Right lobe of liver (tissue), 6 donors: ENCODE results near the gene MACROH2A1. TPM values are rescaled to one million over a fixed set of nuclear protein-coding genes. Genes with fewer than 3 reads are reported as not detected.

Source experiments
- ATAC-seq, 4 donors: fragments of 200-7000 bp; cut with Tn5 transposase; one replicate each; pipeline ENCODE4 v1.9.1; 2020; ENCODE audit warnings: mild to moderate bottlenecking in 4 of 4, moderate library complexity in 4 of 4
- DNase-seq, 3 donors: peaks; one replicate each; pipeline ENCODE4 v3.0.0-alpha.2; 2020
- H3K27ac ChIP-seq, 3 donors: fragments of 200-600 bp; one replicate each; pipeline ENCODE4 v1.8.0; 2022
- H3K27me3 ChIP-seq, 2 donors: fragments of 200-600 bp; one replicate each; pipeline ENCODE4 v1.8.0; 2022
- H3K36me3 ChIP-seq, 4 donors: fragments of 200-600 bp; sonication (generic) in 1 of 4; one replicate each; pipeline versions ENCODE4 v1.5.1 to v1.8.0; 2017 to 2022; ENCODE audit warnings: control low read depth in 1 of 4
- H3K4me1 ChIP-seq, 4 donors: fragments of 200-600 bp; sonication (generic) in 1 of 4; one replicate each; pipeline versions ENCODE4 v1.5.1 to v1.8.0; 2017 to 2022; ENCODE audit warnings: control low read depth in 1 of 4
- H3K4me3 ChIP-seq, 3 donors: fragments of 200-600 bp; one replicate each; pipeline ENCODE4 v1.8.0; 2022
- H3K9me3 ChIP-seq, 4 donors: fragments of 200-600 bp; sonication (generic) in 1 of 4; one replicate each; pipeline versions ENCODE4 v1.5.1 to v1.8.0; 2017 to 2022; ENCODE audit warnings: control low read depth in 1 of 4
- POLR2A ChIP-seq: fragments of 450-650 bp; IDR thresholded peaks from one replicate; pipeline ENCODE4 v1.6.1; 2017; ENCODE audit warnings: antibody characterized with exemption, mild to moderate bottlenecking
- WGBS: methylation state at CpG from one replicate; pipeline ENCODE4 v1.1.6; 2018; ENCODE audit warnings: low coverage, low lambda C conversion rate; ENCODE audit not compliant: insufficient coverage; ENCODE audit errors: missing lambda C conversion rate; 5-methylcytosine and 5-hydroxymethylcytosine counted together
- intact Hi-C, 2 donors: fragments of 100-400 bp; cut with DNase I; formaldehyde crosslinking; loops; one replicate each; pipeline versions ENCODE4 v1.11.2 to v1.14.1; 2022
- total RNA-seq, 6 experiments: library from RNA; depleted of rRNA in 2 of 6; stranded (reverse); fragments of >200 nt in 2 of 6; fragmentation: NEBNext Ultra II Directional in 3 of 6; extraction: Animal tissue kit (Norgen Biotek cat#: 25700) in 3 of 6; gene quantifications; one replicate each; pipeline versions ENCODE4 v1.1.0 to v1.2.4, GENCODE V29; 2016 to 2023
- TF ChIP-seq, protein P1 (sequence below), 4 donors: fragments of 200-600 bp in 3 of 4; fragments of 450-650 bp in 1 of 4; IDR thresholded peaks; one replicate each; pipeline versions ENCODE4 v1.5.1 to v1.8.0; 2016 to 2022; ENCODE audit warnings: antibody characterized with exemption in 4 of 4, mild to moderate bottlenecking in 2 of 4
- donor health status: DM: no; HTN: yes; CAD: no.
- donor health status: DM: no; HTN: no; CAD: no.
- donor health status: DM: no; HTN: no; CAD: no.
- donor health status: DM: no; HTN: yes; CAD: no.
- donor health status: DM: no; HTN: yes; CAD: no.

The MACROH2A1 gene
- total RNA-seq, 6 experiments from 2014 or later: 40.0 to 113 (median 51.6) TPM

- Histone ChIP-seq H3K27me3 (no peaks in the 10 kb centered on the region), H3K36me3 (no peaks in the 10 kb centered on the region), H3K9me3 (no peaks in the 10 kb centered on the region), H3K4me1 (peaks cover 0 to 23% (median 0%) of the 10 kb centered on the region in 4 donors), H3K27ac (no peak overlapping the region), H3K4me3 (no peak overlapping the region)
- TF ChIP-seq, protein P1, sequence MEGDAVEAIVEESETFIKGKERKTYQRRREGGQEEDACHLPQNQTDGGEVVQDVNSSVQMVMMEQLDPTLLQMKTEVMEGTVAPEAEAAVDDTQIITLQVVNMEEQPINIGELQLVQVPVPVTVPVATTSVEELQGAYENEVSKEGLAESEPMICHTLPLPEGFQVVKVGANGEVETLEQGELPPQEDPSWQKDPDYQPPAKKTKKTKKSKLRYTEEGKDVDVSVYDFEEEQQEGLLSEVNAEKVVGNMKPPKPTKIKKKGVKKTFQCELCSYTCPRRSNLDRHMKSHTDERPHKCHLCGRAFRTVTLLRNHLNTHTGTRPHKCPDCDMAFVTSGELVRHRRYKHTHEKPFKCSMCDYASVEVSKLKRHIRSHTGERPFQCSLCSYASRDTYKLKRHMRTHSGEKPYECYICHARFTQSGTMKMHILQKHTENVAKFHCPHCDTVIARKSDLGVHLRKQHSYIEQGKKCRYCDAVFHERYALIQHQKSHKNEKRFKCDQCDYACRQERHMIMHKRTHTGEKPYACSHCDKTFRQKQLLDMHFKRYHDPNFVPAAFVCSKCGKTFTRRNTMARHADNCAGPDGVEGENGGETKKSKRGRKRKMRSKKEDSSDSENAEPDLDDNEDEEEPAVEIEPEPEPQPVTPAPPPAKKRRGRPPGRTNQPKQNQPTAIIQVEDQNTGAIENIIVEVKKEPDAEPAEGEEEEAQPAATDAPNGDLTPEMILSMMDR (IDR thresholded peaks at IDR 0.05): no peak
- no peak for TF ChIP-seq POLR2A
- no peak for ATAC-seq
- intact Hi-C loops: no loop called here
- WGBS: 89% methylated on average over 7 of the region's 7 CpGs
- DNase-seq: no peak
Observed at GRCh38 chr5:135322744-135323143, 76.3 kb downstream of the MACROH2A1 start.

- no peaks in the 10 kb centered on the region for H3K36me3 ChIP-seq
- H3K9me3 ChIP-seq: no peaks in the 10 kb centered on the region
- H3K4me3 ChIP-seq: no peak overlapping the region
- ATAC-seq (no peak), DNase-seq (peak in 1 of 3 donors; percentile 14)
- H3K27ac ChIP-seq: no peak overlapping the region
- peaks cover 0 to 23% (median 0%) of the 10 kb centered on the region in 4 donors for H3K4me1 ChIP-seq
- H3K27me3 ChIP-seq: no peaks in the 10 kb centered on the region
- intact Hi-C loops: no loop called here
- no peak for TF ChIP-seq POLR2A
- TF ChIP-seq, protein P1 (IDR thresholded peaks at IDR 0.05): no peak
- 77% methylated on average over 2 of the region's 4 CpGs for WGBS
Observed at GRCh38 chr5:135322271-135322670, 76.8 kb downstream of the MACROH2A1 start.

- intact Hi-C loops: no loop called here
- no peak for ATAC-seq
- H3K27ac ChIP-seq: no peak overlapping the region
- H3K4me3 ChIP-seq: no peak overlapping the region
- no peaks in the 10 kb centered on the region for H3K36me3 ChIP-seq
- TF ChIP-seq, protein P1 (IDR thresholded peaks at IDR 0.05): no peak
- no peak for TF ChIP-seq POLR2A
- no peaks in the 10 kb centered on the region for H3K9me3 ChIP-seq
- no peaks in the 10 kb centered on the region for H3K27me3 ChIP-seq
- WGBS: 64% methylated on average over 8 of the region's 15 CpGs
- DNase-seq: peak in 1 of 3 donors; percentile 13
- peaks cover 0 to 23% (median 0%) of the 10 kb centered on the region in 4 donors for H3K4me1 ChIP-seq
Observed at GRCh38 chr5:135320718-135321484, 78.1 kb downstream of the MACROH2A1 start.

DNA sequence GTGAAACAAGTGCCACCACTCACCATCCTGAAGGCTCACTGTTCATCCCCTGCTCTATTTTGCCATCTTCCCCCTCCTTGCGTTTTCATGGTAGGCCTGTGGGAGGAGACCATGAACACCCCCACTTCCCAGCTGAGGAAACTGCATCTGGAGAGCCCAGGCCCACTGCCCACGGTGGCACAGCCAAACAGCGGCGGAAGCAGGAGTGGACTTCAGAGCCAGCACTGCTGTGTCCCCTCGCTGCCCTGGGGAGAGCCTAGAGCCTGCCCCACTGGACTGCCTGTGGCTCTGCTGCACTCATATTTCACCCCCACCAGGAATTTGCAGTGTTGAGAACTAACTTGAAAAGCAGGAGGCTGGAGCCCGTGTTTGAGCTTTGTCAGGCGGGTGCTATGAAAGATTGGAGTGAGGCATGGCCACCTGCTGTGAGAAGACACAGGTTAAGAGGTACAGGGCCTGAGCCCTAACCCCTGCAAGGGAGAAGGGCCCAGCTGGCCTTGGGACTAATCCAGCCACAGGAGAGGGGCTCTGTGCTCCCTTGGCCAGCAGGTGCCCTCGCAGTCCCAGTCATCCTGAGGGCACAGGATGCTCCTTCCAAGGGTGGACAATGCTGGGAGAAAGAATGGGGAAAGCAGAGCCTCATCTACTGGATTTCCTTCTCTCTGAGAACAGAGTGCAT lies 79.0 kb downstream of the MACROH2A1 start:
- peak in 1 of 3 donors; percentile 30 for DNase-seq
- Histone ChIP-seq H3K36me3 (no peaks in the 10 kb centered on the region), H3K27ac (no peak overlapping the region), H3K27me3 (no peaks in the 10 kb centered on the region), H3K4me1 (peaks cover 0 to 17% (median 0%) of the 10 kb centered on the region in 4 donors), H3K4me3 (no peak overlapping the region), H3K9me3 (no peaks in the 10 kb centered on the region)
- intact Hi-C loops: no loop called here
- 72% methylated on average over 5 of the region's 8 CpGs for WGBS
- TF ChIP-seq, protein P1 (IDR thresholded peaks at IDR 0.05): no peak
- no peak for TF ChIP-seq POLR2A
- no peak for ATAC-seq
